SK-N-MC (cell line): ENCODE measurements around the gene CIAPIN1.
"Not testable (repeated sequence)": the region's sequence is repeated elsewhere in the genome, so short reads cannot be mapped to it uniquely, and the experiment has no call there.

Source experiments
- DNase-seq: peaks from one replicate; pipeline ENCODE4 v3.0.0-alpha.2; 2011; ENCODE audit warnings: low read depth, low spot score
- H3K27ac ChIP-seq: fragments of 200-600 bp; sonication (generic); 2 replicates; pipeline ENCODE4 v1.5.1; 2016; ENCODE audit warnings: mixed run types
- H3K36me3 ChIP-seq: fragments of 200-600 bp; sonication (generic); 2 replicates; pipeline ENCODE4 v1.6.1; 2017; ENCODE audit warnings: antibody characterized with exemption, low read length, mixed read lengths; ENCODE audit not compliant: insufficient read depth
- H3K4me3 ChIP-seq: fragments of 200-600 bp; sonication (generic); 2 replicates; pipeline ENCODE4 v1.5.1; 2016
- H3K9ac ChIP-seq: fragments of 200-600 bp; sonication (generic); 2 replicates; pipeline ENCODE4 v1.8.0; 2017; ENCODE audit warnings: mixed run types, mixed read lengths; ENCODE audit not compliant: insufficient read length
- H3K9me3 ChIP-seq: fragments of 200-600 bp; sonication (generic); 2 replicates; pipeline ENCODE4 v1.6.1; 2017; ENCODE audit warnings: low read depth, mild to moderate bottlenecking, antibody characterized with exemption, low read length, moderate library complexity, mixed read lengths
- EZH2 ChIP-seq: fragments of 200-600 bp; sonication (generic); IDR thresholded peaks from one replicate; pipeline ENCODE4 v1.6.1; 2017; ENCODE audit warnings: antibody characterized with exemption
- FOXP2 ChIP-seq: optimal IDR thresholded peaks from 2 replicates; pipeline ENCODE3; 2011; ENCODE audit warnings: mild to moderate bottlenecking, moderate library complexity; ENCODE audit not compliant: insufficient read depth; ENCODE audit errors: extremely low read length, control extremely low read depth
- POLR2AphosphoS5 ChIP-seq: IDR thresholded peaks from 2 replicates; pipeline ENCODE4 v1.6.1; 2012; ENCODE audit warnings: mild to moderate bottlenecking, low read depth, low read length, borderline replicate concordance

The CIAPIN1 gene

DNA sequence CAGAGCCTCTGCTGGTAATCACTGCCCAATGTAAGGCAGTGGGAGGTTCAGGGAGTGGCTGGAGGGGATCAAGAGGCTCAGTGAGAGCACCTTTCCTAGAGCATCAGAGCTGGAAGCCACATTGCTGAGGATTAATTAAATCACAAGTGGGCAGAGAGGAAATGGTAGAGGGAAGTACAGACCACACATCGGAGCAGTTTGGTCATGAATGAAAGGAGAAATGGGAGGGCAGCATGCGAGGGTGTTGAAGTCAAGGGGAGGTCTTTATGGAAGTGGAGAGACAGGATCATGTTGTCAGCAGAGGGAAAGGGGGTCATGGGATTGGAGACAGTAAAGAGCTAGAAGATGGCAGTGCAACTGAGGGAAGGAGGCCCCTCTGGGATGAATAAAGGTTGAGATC is 40.3 kb downstream of the CIAPIN1 start:
- TF ChIP-seq POLR2AphosphoS5 (no peak), EZH2 (no peak), FOXP2 (no peak)
- Histone ChIP-seq H3K4me3 (no peak overlapping the region), H3K9ac (no peak overlapping the region), H3K9me3 (no peaks in the 10 kb centered on the region), H3K36me3 (no peaks in the 10 kb centered on the region), H3K27ac (no peak overlapping the region)
- DNase-seq: no peak

DNA sequence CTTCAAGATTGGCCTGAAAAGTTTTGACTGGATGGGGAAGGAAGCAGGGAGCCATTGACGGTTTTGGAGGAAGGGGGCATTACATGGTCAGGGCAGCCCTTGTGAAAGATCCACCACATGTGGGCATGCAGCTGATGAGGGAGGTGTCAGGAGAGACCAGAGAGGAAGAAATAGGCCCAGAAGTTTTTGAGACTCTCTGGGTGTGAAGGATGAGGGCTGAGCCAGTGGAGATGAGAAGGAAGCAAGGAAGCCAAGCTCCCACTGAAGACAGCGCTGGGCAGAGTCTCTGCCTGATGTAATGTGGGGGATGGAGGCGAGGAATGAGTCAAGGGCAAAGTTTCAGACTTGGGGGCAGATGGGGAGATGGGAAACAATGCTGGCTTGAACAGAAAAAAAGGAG is 42.1 kb downstream of the CIAPIN1 start:
- DNase-seq: no peak
- Histone ChIP-seq H3K9me3 (no peaks in the 10 kb centered on the region), H3K9ac (no peak overlapping the region)

DNA sequence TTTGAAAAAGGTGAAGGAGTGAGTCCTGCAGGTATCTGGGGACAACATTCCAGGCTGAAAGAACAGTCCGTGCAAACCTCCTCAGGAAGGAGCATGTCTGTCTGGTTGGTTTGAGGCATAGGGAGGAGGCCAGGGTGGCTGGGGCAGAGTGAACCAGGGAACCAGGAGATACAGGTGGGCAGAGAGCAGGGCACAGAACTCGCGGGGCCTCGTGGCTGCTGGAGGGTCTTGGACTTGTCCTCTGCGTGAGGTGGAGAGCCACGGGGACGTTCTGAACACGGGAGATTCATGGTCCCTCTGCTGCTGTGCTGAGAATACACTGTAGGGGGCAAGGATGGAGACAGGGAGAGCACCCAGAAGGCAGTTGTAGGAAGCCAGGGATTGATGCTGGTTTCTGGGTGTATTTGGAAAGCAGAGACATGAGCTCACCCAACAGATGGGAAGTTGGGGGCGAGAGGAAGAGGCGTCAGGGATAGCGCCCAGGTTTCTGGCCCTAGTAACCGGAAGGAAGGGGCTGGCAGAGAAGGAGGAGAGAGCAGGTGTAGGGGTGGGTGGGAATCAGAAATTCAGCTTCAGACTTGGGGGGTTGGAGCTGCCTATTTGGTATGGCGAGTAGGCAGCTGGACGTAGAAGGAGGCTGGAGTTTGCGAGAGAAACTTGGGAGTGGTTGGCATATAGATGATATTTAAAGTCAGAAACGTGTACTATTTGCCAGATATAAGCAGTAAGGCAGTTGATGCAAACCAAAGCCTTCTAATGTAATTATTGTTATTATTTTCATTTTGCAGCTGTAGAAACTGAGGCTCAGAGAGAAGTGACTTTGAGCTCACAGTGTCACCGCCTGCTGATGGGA is 43.0 kb downstream of the CIAPIN1 start, which contains the start of gene CCL17:
CCL17 (plus strand) TSS at position 803 of the 853 bp plus-strand sequence. CDS start 9,166 bp downstream, outside the sequence.
- TF ChIP-seq POLR2AphosphoS5: no peak
- no peak for TF ChIP-seq EZH2
- no peak for TF ChIP-seq FOXP2

More for the DNA sequence above, 42.1 kb downstream of the CIAPIN1 start:
- no peak overlapping the region for H3K4me3 ChIP-seq
- no peaks in the 10 kb centered on the region for H3K36me3 ChIP-seq
- H3K27ac ChIP-seq: no peak overlapping the region
- TF ChIP-seq EZH2 (no peak), FOXP2 (no peak), POLR2AphosphoS5 (no peak)

DNA sequence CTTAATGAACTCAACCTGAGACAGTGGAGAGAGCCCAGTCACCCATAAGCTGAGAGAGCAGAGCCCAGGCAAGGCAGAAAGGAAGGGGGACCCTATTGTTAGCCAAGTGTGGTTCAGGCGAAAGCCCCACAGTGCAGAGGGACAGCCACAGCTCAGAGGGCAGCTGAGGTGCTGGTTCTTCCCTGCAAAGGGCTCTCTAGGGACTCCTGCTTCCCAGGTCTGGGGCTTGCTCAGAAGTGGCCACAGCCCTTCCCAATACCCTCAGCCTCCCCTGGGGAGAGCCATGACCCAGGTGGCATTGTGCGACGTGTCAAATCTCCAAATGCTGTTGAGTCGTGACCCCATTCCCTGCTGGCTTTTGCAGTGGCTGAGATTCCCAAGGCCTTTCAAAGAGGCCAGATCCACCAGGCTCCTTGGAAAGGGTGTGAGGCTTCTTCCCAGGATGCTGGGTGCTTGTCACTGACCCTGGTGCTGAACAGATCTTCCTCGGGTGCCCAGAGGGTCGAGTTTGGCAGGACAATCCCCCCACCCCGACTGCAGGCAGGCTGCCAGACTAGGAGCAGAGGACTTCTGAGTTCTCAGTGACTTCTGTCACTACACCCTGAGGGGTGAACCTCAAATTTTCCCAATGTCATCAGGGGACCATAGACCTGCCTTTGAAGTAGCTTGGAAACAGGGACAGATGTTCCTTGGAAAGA is 45.1 kb downstream of the CIAPIN1 start:
- no peak overlapping the region for H3K4me3 ChIP-seq
- H3K36me3 ChIP-seq: no peaks in the 10 kb centered on the region
- no peak overlapping the region for H3K9ac ChIP-seq
- H3K9me3 ChIP-seq: no peaks in the 10 kb centered on the region
- TF ChIP-seq POLR2AphosphoS5 (no peak), FOXP2 (no peak), EZH2 (no peak)
- no peak overlapping the region for H3K27ac ChIP-seq
- no peak for DNase-seq

More for the DNA sequence above, 43.0 kb downstream of the CIAPIN1 start, which contains the start of gene CCL17:
- no peak within 1 kb of the TSS for H3K4me3 ChIP-seq
- DNase-seq: no peak
- no peak within 1 kb of the TSS for H3K27ac ChIP-seq
- H3K9me3 ChIP-seq: no peaks in the 10 kb centered on the region
- H3K36me3 ChIP-seq: no peaks in the 10 kb centered on the region
- no peak within 1 kb of the TSS for H3K9ac ChIP-seq

DNA sequence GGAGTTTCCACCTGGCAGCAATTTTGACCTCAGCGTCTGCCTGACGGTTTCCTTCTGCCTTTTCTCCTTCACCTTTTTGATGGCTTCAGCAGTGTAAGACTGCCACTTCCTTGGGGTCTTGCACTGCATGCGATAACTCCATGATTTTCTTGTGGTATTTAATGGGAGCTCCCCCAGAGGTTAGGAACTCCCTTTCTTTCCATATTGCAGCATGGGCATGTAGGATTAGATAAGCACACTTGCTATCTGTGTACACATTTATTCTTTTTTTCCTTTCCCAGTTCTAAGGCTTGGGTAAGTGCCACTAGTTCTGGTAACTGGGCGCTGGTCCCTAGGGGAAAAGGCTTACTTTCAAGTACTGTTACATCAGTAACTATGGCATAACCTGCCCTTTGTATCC is 49.7 kb downstream of the CIAPIN1 start:
- not testable (repeated sequence) for H3K4me3 ChIP-seq, H3K27ac ChIP-seq, H3K9me3 ChIP-seq, H3K36me3 ChIP-seq, DNase-seq, H3K9ac ChIP-seq

DNA sequence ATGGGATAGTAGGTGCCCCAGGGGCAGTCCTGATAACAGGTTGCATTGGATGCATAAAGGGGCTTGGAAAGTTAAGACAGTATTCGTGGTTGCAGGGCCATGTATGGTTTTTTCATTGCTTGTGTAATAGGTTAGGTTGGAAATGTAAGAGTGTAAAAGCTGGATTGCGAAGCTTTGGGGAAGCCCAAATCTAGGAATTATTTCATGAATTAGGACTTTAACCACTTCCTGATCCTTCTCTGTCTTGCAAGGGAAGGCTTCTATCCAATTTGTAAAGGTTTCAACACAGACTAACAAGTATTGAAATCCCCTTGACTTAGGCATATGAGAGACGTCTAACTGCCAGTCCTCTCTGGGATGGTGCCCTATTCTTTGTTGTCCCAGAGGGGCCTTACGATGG is 50.4 kb downstream of the CIAPIN1 start:
- H3K27ac ChIP-seq: no peak overlapping the region
- H3K4me3 ChIP-seq: no peak overlapping the region
- no peak overlapping the region for H3K9ac ChIP-seq
- no peaks in the 10 kb centered on the region for H3K36me3 ChIP-seq
- no peaks in the 10 kb centered on the region for H3K9me3 ChIP-seq
- TF ChIP-seq EZH2 (no peak), POLR2AphosphoS5 (no peak), FOXP2 (no peak)
- DNase-seq: no peak

DNA sequence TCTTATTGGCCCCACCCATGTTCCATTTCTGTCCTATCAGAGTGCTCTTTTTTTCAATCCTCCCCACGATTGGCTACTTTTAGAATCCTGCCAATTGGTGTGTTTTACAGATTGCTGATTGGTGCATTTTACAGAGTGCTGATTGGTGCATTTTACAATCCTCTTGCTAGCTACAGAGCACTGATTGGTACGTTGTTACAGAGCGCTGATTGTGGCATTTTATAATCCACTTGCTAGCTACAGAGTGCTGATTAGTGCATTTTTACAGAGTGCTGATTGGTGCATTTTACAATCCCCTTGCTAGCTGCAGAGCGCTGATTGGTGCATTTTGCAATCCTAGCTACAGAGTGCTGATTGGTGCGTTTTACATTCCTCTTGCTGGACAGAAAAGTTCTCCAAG is 52.2 kb downstream of the CIAPIN1 start:
- DNase-seq: no peak
- no peaks in the 10 kb centered on the region for H3K9me3 ChIP-seq
- no peak overlapping the region for H3K9ac ChIP-seq
- H3K36me3 ChIP-seq: no peaks in the 10 kb centered on the region
- H3K27ac ChIP-seq: no peak overlapping the region
- H3K4me3 ChIP-seq: no peak overlapping the region
- no peak for TF ChIP-seq POLR2AphosphoS5
- TF ChIP-seq FOXP2: no peak
- no peak for TF ChIP-seq EZH2

DNA sequence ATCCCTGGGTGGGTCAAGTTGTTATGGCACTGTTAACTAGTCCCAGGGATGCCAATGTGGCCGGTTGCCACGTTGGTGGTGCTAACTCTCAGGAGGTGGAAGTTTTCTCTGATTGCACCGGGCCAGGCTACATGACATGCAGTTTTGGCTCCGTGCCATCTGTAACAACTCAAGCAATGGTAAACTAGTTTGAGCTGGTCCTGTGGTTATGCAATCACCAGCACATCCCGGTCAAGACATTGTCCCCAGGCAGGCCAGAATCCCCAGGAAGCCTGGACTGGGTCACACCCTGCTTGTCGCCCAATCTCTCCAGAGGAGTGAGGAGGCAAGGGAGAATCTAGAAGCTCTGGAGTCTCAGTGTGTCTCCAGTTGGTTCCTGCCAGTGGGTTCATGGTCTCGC is 52.7 kb downstream of the CIAPIN1 start:
- Histone ChIP-seq H3K9me3 (no peaks in the 10 kb centered on the region), H3K27ac (no peak overlapping the region), H3K4me3 (no peak overlapping the region), H3K9ac (no peak overlapping the region), H3K36me3 (no peaks in the 10 kb centered on the region)
- TF ChIP-seq POLR2AphosphoS5: no peak
- TF ChIP-seq FOXP2: no peak
- TF ChIP-seq EZH2: no peak
- no peak for DNase-seq
